Stimulated activated naive CD8-positive, alpha-beta T cell treated with anti-CD3 and anti-CD28 coated beads, Interleukin-15, amount 100 ng/mL, for 72 hours (primary cell): ENCODE results near the gene FAM43B.

Source experiments
- ATAC-seq: fragments of 150-1000 bp; cut with Tn5 transposase; 2 replicates; pipeline ENCODE4 v1.10.0; 2021; ENCODE audit warnings: mild to moderate bottlenecking, moderate library complexity
- DNase-seq, 2 donors: peaks; one replicate each; pipeline ENCODE4 v3.0.0; 2021 to 2022
- H3K27ac Mint-ChIP-seq, 2 donors: one replicate each; pipeline ENCODE4 v1.8.0; 2022; ENCODE audit warnings: mild to moderate bottlenecking in 2 of 2, mixed read lengths in 2 of 2, moderate library complexity in 2 of 2
- H3K27me3 Mint-ChIP-seq: one replicate; pipeline ENCODE4 v1.8.0; 2022; ENCODE audit warnings: mixed read lengths
- H3K4me1 Mint-ChIP-seq: one replicate; pipeline ENCODE4 v1.8.0; 2022; ENCODE audit warnings: mild to moderate bottlenecking, mixed read lengths
- H3K4me3 Mint-ChIP-seq, 2 donors: one replicate each; pipeline ENCODE4 v1.8.0; 2022; ENCODE audit warnings: mild to moderate bottlenecking in 2 of 2, mixed read lengths in 2 of 2, moderate library complexity in 1 of 2
- H3K9me3 Mint-ChIP-seq, 2 donors: one replicate each; pipeline ENCODE4 v1.8.0; 2022; ENCODE audit warnings: mixed read lengths in 2 of 2

Gene FAM43B

GRCh38 chr1:20600156-20600555, 47.8 kb downstream of the FAM43B start:
- H3K4me1 Mint-ChIP-seq, result no peaks in the 10 kb centered on the region
- no peak overlapping the region for H3K4me3 Mint-ChIP-seq
- no peak overlapping the region for H3K27ac Mint-ChIP-seq
- ATAC-seq (no peak), DNase-seq (no peak)
- peaks cover 4% of the 10 kb centered on the region for H3K27me3 Mint-ChIP-seq
- H3K9me3 Mint-ChIP-seq, result no peaks in the 10 kb centered on the region

- ATAC-seq (no peak), DNase-seq (no peak)
- H3K27me3 Mint-ChIP-seq, result no peaks in the 10 kb centered on the region
- H3K4me1 Mint-ChIP-seq, result no peaks in the 10 kb centered on the region
- no peak overlapping the region for H3K4me3 Mint-ChIP-seq
- H3K9me3 Mint-ChIP-seq, result no peaks in the 10 kb centered on the region
- no peak overlapping the region for H3K27ac Mint-ChIP-seq
Measured at GRCh38 chr1:20601129-20601825, 48.9 kb downstream of the FAM43B start.

- Mint-ChIP-seq H3K4me1 (no peaks in the 10 kb centered on the region), H3K9me3 (no peaks in the 10 kb centered on the region), H3K27me3 (no peaks in the 10 kb centered on the region), H3K27ac (no peak overlapping the region), H3K4me3 (no peak overlapping the region)
- ATAC-seq (no peak), DNase-seq (no peak)
Measured at GRCh38 chr1:20602851-20603450, 50.6 kb downstream of the FAM43B start.

GRCh38 chr1:20603504-20604464, 51.4 kb downstream of the FAM43B start:
- no peaks in the 10 kb centered on the region for H3K9me3 Mint-ChIP-seq
- DNase-seq, result no peak
- H3K27ac Mint-ChIP-seq, result no peak overlapping the region
- no peak overlapping the region for H3K4me3 Mint-ChIP-seq
- no peaks in the 10 kb centered on the region for H3K27me3 Mint-ChIP-seq
- no peak for ATAC-seq
- no peaks in the 10 kb centered on the region for H3K4me1 Mint-ChIP-seq
